ENCODE data around the gene TMA7B. TPM values are rescaled to one million over a fixed set of nuclear protein-coding genes. Genes with fewer than 3 reads are reported as not detected.

The TMA7B gene
- total RNA-seq, 1 donor, result not detected

GRCh38 chr22:39997939-39998726 lies 37.9 kb downstream of the TMA7B start:
- DNase-seq (ENCODE audit: low read depth in 2 of 3, low spot score in 2 of 3), result no peak

- DNase-seq (ENCODE audit: low read depth in 2 of 3, low spot score in 2 of 3), result peak in 1 of 3 donors; percentile 29
Observed at GRCh38 chr22:39999144-39999757, 39.1 kb downstream of the TMA7B start.

- DNase-seq (ENCODE audit: low read depth in 2 of 3, low spot score in 2 of 3), result no peak
Observed at GRCh38 chr22:40000171-40000570, 40.0 kb downstream of the TMA7B start.

GRCh38 chr22:40001106-40001505 lies 40.9 kb downstream of the TMA7B start:
- DNase-seq (ENCODE audit: low read depth in 2 of 3, low spot score in 2 of 3), result no peak

GRCh38 chr22:40001800-40002577 lies 41.8 kb downstream of the TMA7B start:
- no peak for DNase-seq (ENCODE audit: low read depth in 2 of 3, low spot score in 2 of 3)

- DNase-seq (ENCODE audit: low read depth in 2 of 3, low spot score in 2 of 3), result no peak
Observed at GRCh38 chr22:40002935-40003715, 42.9 kb downstream of the TMA7B start.

GRCh38 chr22:40004836-40005235 lies 44.6 kb downstream of the TMA7B start:
- no peak for DNase-seq (ENCODE audit: low read depth in 2 of 3, low spot score in 2 of 3)

GRCh38 chr22:40006641-40007040 lies 46.4 kb downstream of the TMA7B start:
- DNase-seq (ENCODE audit: low read depth in 2 of 3, low spot score in 2 of 3), result no peak

GRCh38 chr22:40007853-40008710 lies 47.9 kb downstream of the TMA7B start:
- DNase-seq (ENCODE audit: low read depth in 2 of 3, low spot score in 2 of 3), result peak in 1 of 3 donors; percentile 12

GRCh38 chr22:40008726-40009291 lies 48.6 kb downstream of the TMA7B start:
- DNase-seq (ENCODE audit: low read depth in 2 of 3, low spot score in 2 of 3), result no peak

- no peak for DNase-seq (ENCODE audit: low read depth in 2 of 3, low spot score in 2 of 3)
Observed at GRCh38 chr22:40009292-40009774, 49.1 kb downstream of the TMA7B start.

GRCh38 chr22:40009951-40010671 lies 49.9 kb downstream of the TMA7B start:
- no peak for DNase-seq (ENCODE audit: low read depth in 2 of 3, low spot score in 2 of 3)

GRCh38 chr22:40010746-40011145 lies 50.5 kb downstream of the TMA7B start:
- no peak for DNase-seq (ENCODE audit: low read depth in 2 of 3, low spot score in 2 of 3)

Other genes starting within 250 kb of the TMA7B start
- not detected for gene ENTHD1, start 66.6 kb upstream of the TMA7B start, total RNA-seq
- 1.1 TPM for gene GRAP2, start 59.3 kb upstream of the TMA7B start, total RNA-seq
- 0.54 TPM for gene FAM83F, start 34.6 kb downstream of the TMA7B start, total RNA-seq
- gene TNRC6B, start 217.5 kb downstream of the TMA7B start, total RNA-seq, result 105 TPM